Measurements from ENCODE around the gene LRP4. TPM values are rescaled to one million over a fixed set of nuclear protein-coding genes. Genes with fewer than 3 reads are reported as not detected.

LRP4 gene
- polyA plus RNA-seq, 1 donor (not counting 4 experiments of a cell fraction or from before 2014, with no cell fraction given), result 3.4 TPM

- Histone ChIP-seq H4K20me1 (ENCODE audit: control insufficient read depth, extremely low read depth, insufficient read depth, low read length) (no peaks in the 10 kb centered on the region), H2AFZ (ENCODE audit: control insufficient read depth, low read length) (no peak overlapping the region), H3K9me3 (ENCODE audit: control insufficient read depth, low read depth, low read length) (no peaks in the 10 kb centered on the region), H3K4me3 (ENCODE audit: control insufficient read depth in 2 of 3, extremely low read depth in 1 of 3, insufficient read depth in 2 of 3, low read depth in 1 of 3, low read length in 3 of 3) (no peak overlapping the region), H3K9ac (ENCODE audit: control insufficient read depth, extremely low read depth, insufficient read depth, low read length) (no peak overlapping the region), H3K4me2 (ENCODE audit: control insufficient read depth, extremely low read depth, insufficient read depth, low read depth, low read length) (no peak overlapping the region), H3K27me3 (ENCODE audit: control insufficient read depth, extremely low read depth, insufficient read depth, low read length) (no peaks in the 10 kb centered on the region), H3K27ac (ENCODE audit: control insufficient read depth, insufficient read depth, low read length) (no peak overlapping the region), H3K9me1 (ENCODE audit: control insufficient read depth, extremely low read depth, insufficient read depth, low read length) (no peaks in the 10 kb centered on the region), H3K79me2 (ENCODE audit: control insufficient read depth, insufficient read depth, low read length) (no peaks in the 10 kb centered on the region), H3K4me1 (ENCODE audit: control insufficient read depth, extremely low read depth, insufficient read depth, low read length) (no peaks in the 10 kb centered on the region), H3K36me3 (ENCODE audit: control insufficient read depth in 2 of 2, extremely low read depth in 1 of 2, insufficient read depth in 2 of 2, low read length in 2 of 2) (peaks cover 7 to 15% of the 10 kb centered on the region in 2 experiments)
- dilution Hi-C loops (cut with MboI; ENCODE audit: extremely low pct_ligation_motif_present, low sequenced_read_pairs), result no loop called here
- no peak for FAIRE-seq
- TF ChIP-seq EZH2 (IDR thresholded peaks at IDR 0.05; ENCODE audit: low read length), result no peak
- TF ChIP-seq CTCF (optimal IDR thresholded peaks at IDR 0.05 in 1 of 3, IDR thresholded peaks at IDR 0.05 in 1 of 3, conservative IDR thresholded peaks at IDR 0.05 in 1 of 3; ENCODE audit: extremely low read depth in 1 of 3, insufficient read depth in 2 of 3, low read length in 3 of 3), result no peak
- no peak for DNase-seq (ENCODE audit: low read depth, low spot score)
These were observed 25.5 kb downstream of the LRP4 start for GRCh38 chr11:46892838-46893237.

- no peak for TF ChIP-seq EZH2 (IDR thresholded peaks at IDR 0.05; ENCODE audit: low read length)
- TF ChIP-seq CTCF (optimal IDR thresholded peaks at IDR 0.05 in 1 of 3, IDR thresholded peaks at IDR 0.05 in 1 of 3, conservative IDR thresholded peaks at IDR 0.05 in 1 of 3; ENCODE audit: extremely low read depth in 1 of 3, insufficient read depth in 2 of 3, low read length in 3 of 3), result no peak
- DNase-seq (ENCODE audit: low read depth, low spot score) (no peak), FAIRE-seq (no peak)
- H3K9me3 ChIP-seq (ENCODE audit: control insufficient read depth, low read depth, low read length), result no peaks in the 10 kb centered on the region
- peaks cover 7 to 15% of the 10 kb centered on the region in 2 experiments for H3K36me3 ChIP-seq (ENCODE audit: control insufficient read depth in 2 of 2, extremely low read depth in 1 of 2, insufficient read depth in 2 of 2, low read length in 2 of 2)
- H3K9me1 ChIP-seq (ENCODE audit: control insufficient read depth, extremely low read depth, insufficient read depth, low read length), result no peaks in the 10 kb centered on the region
- no peak overlapping the region for H3K9ac ChIP-seq (ENCODE audit: control insufficient read depth, extremely low read depth, insufficient read depth, low read length)
- H3K4me1 ChIP-seq (ENCODE audit: control insufficient read depth, extremely low read depth, insufficient read depth, low read length), result no peaks in the 10 kb centered on the region
- no peaks in the 10 kb centered on the region for H3K79me2 ChIP-seq (ENCODE audit: control insufficient read depth, insufficient read depth, low read length)
- no peak overlapping the region for H3K4me3 ChIP-seq (ENCODE audit: control insufficient read depth in 2 of 3, extremely low read depth in 1 of 3, insufficient read depth in 2 of 3, low read depth in 1 of 3, low read length in 3 of 3)
- dilution Hi-C loops (cut with MboI; ENCODE audit: extremely low pct_ligation_motif_present, low sequenced_read_pairs), result no loop called here
- no peak overlapping the region for H3K27ac ChIP-seq (ENCODE audit: control insufficient read depth, insufficient read depth, low read length)
- no peak overlapping the region for H2AFZ ChIP-seq (ENCODE audit: control insufficient read depth, low read length)
- H3K27me3 ChIP-seq (ENCODE audit: control insufficient read depth, extremely low read depth, insufficient read depth, low read length), result no peaks in the 10 kb centered on the region
- no peaks in the 10 kb centered on the region for H4K20me1 ChIP-seq (ENCODE audit: control insufficient read depth, extremely low read depth, insufficient read depth, low read length)
- H3K4me2 ChIP-seq (ENCODE audit: control insufficient read depth, extremely low read depth, insufficient read depth, low read depth, low read length), result no peak overlapping the region
These were observed 26.2 kb downstream of the LRP4 start for GRCh38 chr11:46892109-46892508.

Measured in keratinocyte (primary cell).